Neural progenitor cell (in vitro differentiated cells): Measurements from ENCODE around the gene SLC17A9. TPM values are rescaled to one million over a fixed set of nuclear protein-coding genes. Genes with fewer than 3 reads are reported as not detected.

Experiments used
- DNase-seq: peaks from one replicate; pipeline ENCODE4 v3.0.0-alpha.2; 2016; ENCODE audit warnings: low spot score
- H2AFZ ChIP-seq: fragments of 200-600 bp; sonication (generic); replicated peaks from 2 replicates; pipeline ENCODE4 v1.6.1; 2016; ENCODE audit warnings: antibody characterized with exemption
- H3F3A ChIP-seq: fragments of 200-600 bp; sonication (generic); 2 replicates; pipeline ENCODE4 v1.6.1; 2016; ENCODE audit warnings: antibody characterized with exemption, low read depth
- H3K27ac ChIP-seq: fragments of 200-600 bp; sonication (generic); 2 replicates; pipeline ENCODE4 v1.5.1; 2016; ENCODE audit warnings: mild to moderate bottlenecking
- H3K27me3 ChIP-seq: fragments of 200-600 bp; sonication (generic); 2 replicates; pipeline ENCODE4 v1.6.1; 2016; ENCODE audit warnings: mild to moderate bottlenecking, moderate library complexity
- H3K36me3 ChIP-seq: fragments of 200-600 bp; sonication (generic); 2 replicates; pipeline ENCODE4 v1.5.1; 2016
- H3K4me1 ChIP-seq: fragments of 200-600 bp; sonication (generic); 2 replicates; pipeline ENCODE4 v1.6.1; 2016; ENCODE audit warnings: mixed run types
- H3K4me2 ChIP-seq: fragments of 200-600 bp; sonication (generic); 2 replicates; pipeline ENCODE4 v1.6.1; 2016
- H3K4me3 ChIP-seq: fragments of 200-600 bp; sonication (generic); 2 replicates; pipeline ENCODE4 v1.5.1; 2016
- H3K79me2 ChIP-seq: fragments of 200-600 bp; sonication (generic); 2 replicates; pipeline ENCODE4 v1.6.1; 2016; ENCODE audit warnings: low read depth
- H3K9ac ChIP-seq: fragments of 200-600 bp; sonication (generic); 2 replicates; pipeline ENCODE4 v1.6.1; 2016
- H3K9me3 ChIP-seq: fragments of 200-600 bp; sonication (generic); 2 replicates; pipeline ENCODE4 v1.5.1; 2016; ENCODE audit warnings: low read depth
- H4K20me1 ChIP-seq: fragments of 200-600 bp; sonication (generic); 2 replicates; pipeline ENCODE4 v1.6.1; 2016; ENCODE audit warnings: low read depth
- H3K27ac Mint-ChIP-seq: 3 replicates; pipeline ENCODE4 v1.8.0; 2021; ENCODE audit warnings: mixed read lengths
- H3K27me3 Mint-ChIP-seq: 2 replicates; pipeline ENCODE4 v1.8.0; 2022; ENCODE audit warnings: low read depth, mild to moderate bottlenecking, inconsistent platforms, moderate library complexity, mixed read lengths; ENCODE audit not compliant: insufficient read depth
- H3K36me3 Mint-ChIP-seq: 3 replicates; pipeline ENCODE4 v1.8.0; 2021; ENCODE audit warnings: mixed read lengths
- H3K4me1 Mint-ChIP-seq: 3 replicates; pipeline ENCODE4 v1.8.0; 2021; ENCODE audit warnings: mixed read lengths
- H3K4me3 Mint-ChIP-seq: 3 replicates; pipeline ENCODE4 v1.8.0; 2021; ENCODE audit warnings: mild to moderate bottlenecking, moderate library complexity, mixed read lengths
- H3K9me3 Mint-ChIP-seq: 3 replicates; pipeline ENCODE4 v1.8.0; 2020; ENCODE audit warnings: mixed read lengths
- CTCF ChIP-seq: fragments of 200-600 bp; sonication (generic); IDR thresholded peaks from 2 replicates; pipeline ENCODE4 v1.5.1; 2017; ENCODE audit warnings: antibody characterized with exemption, mild to moderate bottlenecking
- EZH2 ChIP-seq: fragments of 200-600 bp; sonication (generic); IDR thresholded peaks from 2 replicates; pipeline ENCODE4 v1.6.1; 2017; ENCODE audit warnings: antibody characterized with exemption, mild to moderate bottlenecking, moderate library complexity
- EZH2phosphoT487 ChIP-seq: fragments of 200-600 bp; sonication (generic); IDR thresholded peaks from 2 replicates; pipeline ENCODE4 v1.6.1; 2017; ENCODE audit warnings: antibody characterized with exemption
- total RNA-seq: library from RNA; depleted of rRNA; stranded (reverse); fragments of >200 nt; gene quantifications from 2 replicates; pipeline ENCODE4 v1.2.3, GENCODE V29; 2015; ENCODE audit warnings: low replicate concordance

Gene SLC17A9
- total RNA-seq, 1 donor from 2014 or later, result 0.17 TPM

- H3K4me3 Mint-ChIP-seq, result no peak overlapping the region
- no peaks in the 10 kb centered on the region for H3K9me3 Mint-ChIP-seq
- no peaks in the 10 kb centered on the region for H3K79me2 ChIP-seq
- no peak overlapping the region for H3K9ac ChIP-seq
- H3F3A ChIP-seq, result no peaks in the 10 kb centered on the region
- TF ChIP-seq EZH2 (no peak), EZH2phosphoT487 (no peak), CTCF (no peak)
- no peak overlapping the region for H2AFZ ChIP-seq
- H3K4me1 Mint-ChIP-seq, result peaks cover 8% of the 10 kb centered on the region
- no peak for DNase-seq
- no peaks in the 10 kb centered on the region for H3K36me3 ChIP-seq
- H3K27ac Mint-ChIP-seq, result no peak overlapping the region
- no peak overlapping the region for H3K4me2 ChIP-seq
- no peak overlapping the region for H3K4me3 ChIP-seq
- H4K20me1 ChIP-seq, result no peaks in the 10 kb centered on the region
- H3K9me3 ChIP-seq, result no peaks in the 10 kb centered on the region
- no peaks in the 10 kb centered on the region for H3K4me1 ChIP-seq
- H3K27me3 Mint-ChIP-seq, result peaks cover 7% of the 10 kb centered on the region
- H3K27ac ChIP-seq, result no peak overlapping the region
- no peaks in the 10 kb centered on the region for H3K27me3 ChIP-seq
- H3K36me3 Mint-ChIP-seq, result no peaks in the 10 kb centered on the region
These were observed 10.5 kb downstream of the SLC17A9 start for GRCh38 chr20:62962891-62963613.

GRCh38 chr20:62963614-62964397, 11.3 kb downstream of the SLC17A9 start:
- Mint-ChIP-seq H3K9me3 (no peaks in the 10 kb centered on the region), H3K27ac (no peak overlapping the region), H3K4me3 (no peak overlapping the region), H3K27me3 (peaks cover 7% of the 10 kb centered on the region), H3K36me3 (no peaks in the 10 kb centered on the region), H3K4me1 (peaks cover 8% of the 10 kb centered on the region)
- no peak overlapping the region for H3K27ac ChIP-seq
- no peaks in the 10 kb centered on the region for H3K27me3 ChIP-seq
- H3K4me2 ChIP-seq, result no peak overlapping the region
- no peak overlapping the region for H2AFZ ChIP-seq
- no peaks in the 10 kb centered on the region for H4K20me1 ChIP-seq
- no peaks in the 10 kb centered on the region for H3F3A ChIP-seq
- H3K9me3 ChIP-seq, result no peaks in the 10 kb centered on the region
- H3K36me3 ChIP-seq, result no peaks in the 10 kb centered on the region
- H3K9ac ChIP-seq, result no peak overlapping the region
- no peak for DNase-seq
- no peaks in the 10 kb centered on the region for H3K79me2 ChIP-seq
- no peak overlapping the region for H3K4me3 ChIP-seq
- H3K4me1 ChIP-seq, result no peaks in the 10 kb centered on the region
- TF ChIP-seq CTCF, result no peak
- TF ChIP-seq EZH2, result no peak
- no peak for TF ChIP-seq EZH2phosphoT487

GRCh38 chr20:62964700-62965099, 12.2 kb downstream of the SLC17A9 start:
- Mint-ChIP-seq H3K27ac (no peak overlapping the region), H3K27me3 (peaks cover 7% of the 10 kb centered on the region), H3K36me3 (no peaks in the 10 kb centered on the region), H3K4me3 (no peak overlapping the region), H3K4me1 (peaks cover 7% of the 10 kb centered on the region), H3K9me3 (no peaks in the 10 kb centered on the region)
- Histone ChIP-seq H3K27ac (no peak overlapping the region), H3K36me3 (no peaks in the 10 kb centered on the region), H3K4me1 (no peaks in the 10 kb centered on the region), H3K9ac (no peak overlapping the region), H2AFZ (no peak overlapping the region), H3K9me3 (no peaks in the 10 kb centered on the region), H3K4me3 (no peak overlapping the region), H3K27me3 (no peaks in the 10 kb centered on the region), H3K79me2 (no peaks in the 10 kb centered on the region), H4K20me1 (no peaks in the 10 kb centered on the region), H3F3A (no peaks in the 10 kb centered on the region), H3K4me2 (no peak overlapping the region)
- TF ChIP-seq CTCF (no peak), EZH2 (no peak), EZH2phosphoT487 (no peak)
- DNase-seq, result no peak
